DOHH2 (cell line): ENCODE measurements around the gene PHC2.

Experiments used
- EZH2phosphoT487 ChIP-seq: fragments of 200-600 bp; sonication (generic); IDR thresholded peaks from 2 replicates; pipeline ENCODE4 v1.6.1; 2017; ENCODE audit warnings: borderline replicate concordance, mild to moderate bottlenecking, antibody characterized with exemption, low read length, moderate library complexity, mixed read lengths
- TF ChIP-seq, protein P1 (sequence below): fragments of 200-600 bp; sonication (generic); IDR thresholded peaks from one replicate; pipeline ENCODE4 v1.5.1; 2014; ENCODE audit warnings: antibody characterized with exemption, mild to moderate bottlenecking, low read depth, low read length; ENCODE audit not compliant: poor library complexity, severe bottlenecking

DNA sequence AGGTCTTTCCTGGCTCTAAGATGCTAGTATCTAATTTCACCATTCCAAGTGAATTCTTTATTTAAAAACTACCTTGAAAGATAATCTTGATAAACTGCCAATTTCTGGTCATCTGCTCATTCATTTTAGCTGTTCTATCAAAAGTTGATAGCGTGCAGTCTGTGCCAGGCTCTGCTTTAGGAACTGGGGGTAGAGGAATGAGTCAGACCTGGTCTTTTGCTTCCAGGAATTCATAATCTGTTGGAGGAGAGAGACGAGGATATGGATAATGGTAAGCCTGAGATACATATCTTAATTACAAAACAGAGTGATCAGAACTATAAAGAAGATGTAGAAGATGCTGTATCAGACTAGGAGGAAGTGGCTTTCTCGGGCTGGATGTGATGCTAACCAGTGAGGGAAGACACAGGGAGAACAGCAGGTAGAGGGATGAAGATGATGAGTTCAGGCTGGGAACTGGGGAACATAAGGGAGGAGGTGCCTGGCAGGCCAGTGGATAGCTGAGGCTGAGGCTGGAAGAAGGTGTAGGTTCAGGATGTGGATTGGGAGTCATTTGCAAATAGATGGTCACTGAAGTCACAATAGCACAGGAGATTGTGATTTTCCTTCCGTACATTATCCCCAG lies 12.3 kb upstream of the PHC2 start:
- TF ChIP-seq, protein P1, sequence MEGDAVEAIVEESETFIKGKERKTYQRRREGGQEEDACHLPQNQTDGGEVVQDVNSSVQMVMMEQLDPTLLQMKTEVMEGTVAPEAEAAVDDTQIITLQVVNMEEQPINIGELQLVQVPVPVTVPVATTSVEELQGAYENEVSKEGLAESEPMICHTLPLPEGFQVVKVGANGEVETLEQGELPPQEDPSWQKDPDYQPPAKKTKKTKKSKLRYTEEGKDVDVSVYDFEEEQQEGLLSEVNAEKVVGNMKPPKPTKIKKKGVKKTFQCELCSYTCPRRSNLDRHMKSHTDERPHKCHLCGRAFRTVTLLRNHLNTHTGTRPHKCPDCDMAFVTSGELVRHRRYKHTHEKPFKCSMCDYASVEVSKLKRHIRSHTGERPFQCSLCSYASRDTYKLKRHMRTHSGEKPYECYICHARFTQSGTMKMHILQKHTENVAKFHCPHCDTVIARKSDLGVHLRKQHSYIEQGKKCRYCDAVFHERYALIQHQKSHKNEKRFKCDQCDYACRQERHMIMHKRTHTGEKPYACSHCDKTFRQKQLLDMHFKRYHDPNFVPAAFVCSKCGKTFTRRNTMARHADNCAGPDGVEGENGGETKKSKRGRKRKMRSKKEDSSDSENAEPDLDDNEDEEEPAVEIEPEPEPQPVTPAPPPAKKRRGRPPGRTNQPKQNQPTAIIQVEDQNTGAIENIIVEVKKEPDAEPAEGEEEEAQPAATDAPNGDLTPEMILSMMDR, result no peak
- TF ChIP-seq EZH2phosphoT487, result no peak
